HG03575 (cell line): ENCODE measurements around the gene SPDEF.

ENCODE experiments used
- ATAC-seq: cut with Tn5 transposase; IDR thresholded peaks from one replicate; pipeline ENCODE4 v1.9.1; 2021; ENCODE audit not compliant: unreplicated experiment, insufficient number of reproducible peaks, low FRiP score; ENCODE audit errors: extremely low read depth

The SPDEF gene

DNA sequence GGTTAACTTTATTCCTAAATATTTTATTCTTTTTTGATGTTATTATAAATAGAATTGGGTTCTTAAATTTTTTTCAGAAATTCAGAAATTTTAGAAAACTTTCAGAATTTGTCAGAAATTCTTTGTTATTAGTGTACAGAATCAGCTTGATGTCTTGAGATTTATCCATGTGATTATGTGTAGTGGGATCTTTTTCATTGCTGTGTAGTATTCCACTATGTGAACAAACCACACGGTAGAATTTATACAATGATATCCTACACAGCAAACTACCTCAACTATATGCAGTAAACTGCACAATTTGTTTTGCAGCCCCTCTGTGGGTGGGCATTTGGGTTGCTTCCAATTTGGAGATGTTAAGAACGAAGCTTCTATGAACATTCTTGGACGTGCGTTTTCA lies 46.3 kb downstream of the SPDEF start:
- ATAC-seq = no peak

DNA sequence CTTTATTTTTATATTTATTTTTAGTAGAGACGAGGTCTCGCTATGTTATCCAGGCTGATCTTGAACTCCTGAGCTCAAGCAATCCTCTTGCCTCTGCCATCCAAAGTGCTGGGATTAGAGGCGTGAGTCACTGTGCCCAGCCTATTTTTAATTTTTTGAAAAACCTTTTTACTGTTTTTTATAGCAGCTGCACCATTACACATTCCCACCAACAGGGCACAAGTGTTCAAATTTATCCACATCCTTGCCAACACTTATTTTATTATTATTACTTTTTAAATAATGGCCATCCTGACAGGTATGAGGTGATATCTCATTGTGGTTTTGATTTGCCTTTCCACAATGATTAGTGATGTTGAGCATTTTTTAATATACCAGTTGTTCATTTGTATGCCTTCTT lies 47.7 kb downstream of the SPDEF start:
- ATAC-seq = no peak

DNA sequence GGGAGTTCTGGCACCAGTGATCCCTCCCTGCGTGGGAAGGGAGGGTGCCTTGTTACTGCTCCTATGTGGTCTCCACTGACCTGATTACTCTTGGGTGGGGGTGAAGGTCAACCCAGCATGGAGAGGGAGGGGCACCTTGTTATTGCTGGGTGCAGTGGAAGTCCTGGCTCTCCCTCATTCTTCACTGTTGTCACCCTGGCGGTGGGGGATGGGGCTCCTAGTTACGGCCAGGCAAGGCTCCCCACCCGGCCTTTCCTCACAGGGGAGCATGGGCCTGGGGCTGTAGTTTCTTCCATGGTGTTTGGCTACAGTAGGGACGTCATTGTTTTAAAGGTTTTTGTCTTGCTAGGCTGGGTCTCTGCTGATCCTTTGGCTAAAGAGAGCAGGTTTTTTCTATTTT lies 49.4 kb downstream of the SPDEF start:
- ATAC-seq = no peak

DNA sequence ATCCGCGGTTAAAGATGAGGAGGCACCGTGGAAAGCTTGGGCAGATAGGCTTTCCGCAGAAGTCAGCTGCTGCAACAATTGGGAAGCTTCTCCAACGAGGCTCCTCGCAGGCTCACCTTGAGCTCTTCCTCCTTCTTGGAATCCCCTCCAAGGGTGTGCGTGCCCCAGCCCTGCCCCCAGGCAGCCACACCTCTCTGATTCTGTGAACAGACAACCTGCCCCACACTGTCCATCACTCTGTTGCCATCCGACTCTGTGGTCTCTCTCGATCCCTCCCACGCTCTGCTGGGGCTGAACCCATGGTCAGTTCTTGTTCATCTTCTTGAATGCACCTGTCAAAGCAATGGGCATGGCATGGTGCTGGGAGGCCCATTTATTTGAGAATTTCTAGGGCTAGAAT lies 58.7 kb downstream of the SPDEF start:
- no peak for ATAC-seq

DNA sequence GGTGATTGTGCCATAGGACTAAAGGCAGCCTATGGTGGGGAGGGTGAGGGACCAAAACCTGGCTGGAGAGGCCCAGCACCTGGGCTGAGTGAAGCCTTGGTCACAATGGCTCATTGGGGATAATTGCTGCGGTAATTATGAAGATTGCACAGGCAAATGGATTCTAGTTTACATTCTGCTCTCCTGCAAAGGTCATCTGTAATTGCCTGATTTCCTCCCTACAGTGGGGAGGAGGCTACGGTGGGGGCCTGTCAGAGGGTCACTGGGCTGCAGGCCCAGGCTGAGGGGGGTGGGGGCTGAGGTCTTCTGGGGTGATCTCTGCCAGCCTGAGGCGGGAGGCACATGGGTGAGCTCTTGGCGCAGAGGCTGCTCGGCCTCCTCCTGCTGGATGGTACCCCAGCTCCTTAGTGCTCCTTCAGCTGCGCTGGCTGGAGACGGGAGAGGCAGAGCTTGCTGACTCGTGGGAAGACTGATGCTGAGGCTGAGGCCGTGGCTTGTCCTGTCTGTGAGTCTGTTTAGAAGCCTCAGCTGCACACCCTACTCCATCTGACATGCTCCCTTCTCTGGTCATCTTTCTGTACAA lies 59.9 kb downstream of the SPDEF start:
- no peak for ATAC-seq

DNA sequence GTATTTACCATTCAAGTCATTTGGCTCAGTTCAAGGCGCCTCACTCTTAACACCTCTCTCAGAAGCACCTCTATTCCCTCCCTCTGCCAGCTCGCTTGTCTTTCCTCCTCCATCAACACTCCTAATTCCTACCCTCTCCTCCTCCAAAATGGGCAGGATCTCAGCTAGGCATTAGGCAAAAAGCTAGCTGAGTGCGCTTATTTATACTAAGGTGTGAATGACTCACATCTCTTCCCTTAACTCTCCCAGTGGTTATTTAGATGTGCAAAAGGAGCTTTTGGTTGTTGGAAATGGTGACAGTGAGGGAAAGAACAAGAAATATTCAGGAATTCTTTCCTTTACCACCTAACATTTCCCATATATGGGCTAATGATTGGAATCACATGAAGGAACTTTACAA lies 61.2 kb downstream of the SPDEF start:
- no peak for ATAC-seq

DNA sequence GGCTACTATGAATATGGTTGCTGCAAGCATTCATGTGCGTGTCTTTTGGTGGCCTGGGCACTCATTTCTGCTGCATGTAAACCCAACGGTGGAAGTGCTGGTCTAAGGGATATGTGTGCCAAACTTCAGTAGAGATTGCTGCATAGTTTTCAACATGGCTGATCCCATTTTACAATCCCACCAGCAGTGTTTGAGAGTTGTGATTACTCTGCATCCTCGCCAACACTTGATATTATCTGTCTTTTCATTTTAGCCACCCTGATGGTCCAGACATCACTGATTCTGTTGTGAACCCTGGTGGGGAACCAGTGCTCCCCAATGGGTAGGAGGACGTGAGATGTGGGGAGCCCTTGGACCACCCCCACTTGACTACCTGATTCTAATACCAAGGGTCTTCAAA lies 62.8 kb downstream of the SPDEF start:
- ATAC-seq = no peak

DNA sequence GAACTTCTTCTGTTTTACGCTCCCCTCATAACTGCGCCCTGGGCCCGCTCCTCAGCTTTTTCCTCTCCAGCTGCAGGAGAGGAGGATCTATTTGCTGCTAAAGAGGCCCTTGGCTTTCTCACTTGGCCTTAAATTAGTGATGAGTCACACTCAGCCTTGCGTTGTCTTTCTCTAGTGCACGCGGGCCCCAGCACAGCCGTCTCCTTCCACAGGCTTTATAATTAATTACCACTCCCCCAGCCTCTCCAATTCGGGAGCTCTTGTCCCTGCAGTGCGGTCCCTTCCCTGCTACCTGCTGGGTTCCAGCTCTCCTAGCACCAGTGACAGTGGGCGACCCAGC lies 65.1 kb downstream of the SPDEF start:
- ATAC-seq = no peak

DNA sequence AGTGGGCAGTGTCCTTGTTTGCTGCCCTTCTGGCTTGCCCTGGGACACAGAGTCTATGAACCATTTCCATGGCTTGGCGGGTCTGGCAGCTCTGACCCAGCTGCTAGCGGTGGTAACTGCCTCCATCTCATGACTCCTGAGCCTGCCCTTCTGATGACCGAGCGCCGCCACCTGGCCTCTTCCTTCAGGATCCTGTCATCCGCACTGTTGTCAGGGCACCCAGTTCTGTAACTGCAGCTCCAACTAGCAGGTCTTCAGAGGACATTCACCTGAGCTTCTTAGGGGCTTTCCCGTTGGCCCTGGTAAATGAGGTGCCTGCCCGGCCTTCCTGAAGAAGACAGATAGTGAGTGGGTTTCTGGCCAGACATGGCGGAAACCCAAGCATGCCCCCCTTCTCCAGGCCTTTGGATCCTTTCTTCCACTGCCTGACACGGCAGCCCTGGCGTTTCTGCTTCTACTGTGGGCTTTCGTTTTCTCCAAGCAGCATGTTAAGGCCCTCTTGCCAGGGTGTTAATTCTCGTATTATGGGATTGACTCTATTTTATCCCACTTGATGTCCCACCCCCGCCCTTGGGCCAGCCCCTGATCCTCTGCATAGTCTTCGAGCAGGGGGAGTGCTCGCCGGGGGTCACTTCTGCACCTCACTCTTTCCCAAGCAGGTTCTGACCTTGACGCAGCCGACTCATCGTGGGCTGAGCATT lies 65.6 kb downstream of the SPDEF start:
- no peak for ATAC-seq

DNA sequence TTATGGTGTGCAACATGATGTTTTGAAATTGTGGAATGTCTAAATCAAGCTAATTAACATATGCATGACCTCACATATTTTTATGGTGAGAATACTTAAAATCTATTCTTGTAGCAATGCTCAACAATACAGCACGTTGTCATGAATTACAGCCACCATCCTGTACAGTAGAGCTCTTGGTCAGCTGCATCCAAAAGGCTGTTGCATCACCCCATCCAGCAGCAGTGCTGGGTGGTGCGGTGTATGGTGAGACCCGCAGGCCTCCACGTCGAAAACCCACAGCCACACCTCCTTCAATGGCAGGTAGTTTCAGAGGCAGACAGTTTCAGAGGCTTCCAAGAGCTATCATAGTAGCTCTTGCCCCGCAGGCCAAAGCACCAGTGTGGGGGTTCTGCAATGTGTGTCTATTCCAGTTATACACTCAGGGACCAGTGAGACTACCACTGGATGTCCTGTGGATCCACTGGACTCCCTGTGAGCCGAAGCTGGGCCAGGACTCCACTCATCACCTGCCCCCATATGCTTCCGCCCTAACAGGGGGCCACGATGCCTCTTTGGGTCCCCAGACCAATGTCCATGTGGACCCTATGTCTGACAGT lies 66.8 kb downstream of the SPDEF start:
- ATAC-seq = no peak
